Measurements from ENCODE around the gene ELL2.
A peak's percentile ranks its signal among the peaks of the same experiment; 100 is the strongest.

Gene ELL2

GRCh38 chr5:95961617-95962474, at the start of gene ELL2:
Gene ELL2 (minus strand): TSS chr5:95961851. CDS start chr5:95961721, 130 bp downstream.
- H3K4me3 ChIP-seq = peak within 1 kb of the TSS; percentile 77 to 95 (median 90)
- H3K36me3 ChIP-seq = peaks cover 0 to 18% (median 0%) of the 10 kb centered on the region in 11 experiments; a peak in 5 of 22 replicates
- peak within 1 kb of the TSS; percentile 85 to 98 (median 95) for H3K4me2 ChIP-seq
- peaks cover 33 to 44% (median 41%) of the 10 kb centered on the region in 11 experiments for H4K20me1 ChIP-seq
- H3K27ac ChIP-seq = peak within 1 kb of the TSS; percentile 82 to 98 (median 89)
- peaks cover 9 to 44% (median 29%) of the 10 kb centered on the region in 10 experiments; a peak in 18 of 20 replicates for H3K4me1 ChIP-seq
- peak within 1 kb of the TSS; percentile 88 to 98 (median 93) for H3K9ac ChIP-seq
- peaks cover 0 to 29% (median 20%) of the 10 kb centered on the region in 11 experiments; a peak in 15 of 22 replicates for H3K27me3 ChIP-seq
- TF ChIP-seq Cebpa-rat (IDR thresholded peaks at IDR 0.05) = no peak
- no peaks in the 10 kb centered on the region for H3K9me3 ChIP-seq (replicated peaks in 1 of 11)

GRCh38 chr5:96008987-96009647, 47.5 kb upstream of the ELL2 start:
- Histone ChIP-seq H4K20me1 (no peaks in the 10 kb centered on the region), H3K4me2 (no peak overlapping the region), H3K4me1 (no peaks in the 10 kb centered on the region), H3K9ac (no peak overlapping the region), H3K36me3 (no peaks in the 10 kb centered on the region), H3K4me3 (no peak overlapping the region), H3K27me3 (no peaks in the 10 kb centered on the region), H3K9me3 (replicated peaks in 1 of 11) (peaks cover 0 to 7% (median 0%) of the 10 kb centered on the region in 11 experiments; a peak in 3 of 22 replicates), H3K27ac (no peak overlapping the region)
- TF ChIP-seq Cebpa-rat (IDR thresholded peaks at IDR 0.05) = no peak

DNA sequence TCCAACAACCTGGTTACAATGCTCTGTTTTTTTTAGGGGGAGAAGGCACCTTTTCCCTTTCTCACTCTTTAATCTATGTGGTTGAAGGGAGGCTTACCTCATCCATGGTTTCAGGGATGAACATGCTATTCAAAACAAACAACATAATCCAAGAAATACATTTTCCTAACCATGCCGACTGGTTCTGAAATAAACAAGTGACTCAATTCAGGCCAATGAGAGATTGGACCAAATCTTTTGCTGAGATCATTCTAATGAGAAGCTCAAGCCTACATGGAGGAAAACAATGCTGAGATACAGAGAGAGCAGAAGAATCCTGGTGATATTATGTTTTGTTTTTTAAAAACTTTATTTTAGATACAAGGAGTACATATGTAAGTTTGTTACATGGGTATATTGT, 46.8 kb upstream of the ELL2 start:
- no peaks in the 10 kb centered on the region for H3K36me3 ChIP-seq
- no peak overlapping the region for H3K27ac ChIP-seq
- no peak overlapping the region for H3K4me2 ChIP-seq
- no peaks in the 10 kb centered on the region for H3K4me1 ChIP-seq
- no peak overlapping the region for H3K9ac ChIP-seq
- TF ChIP-seq Cebpa-rat (IDR thresholded peaks at IDR 0.05) = no peak
- H4K20me1 ChIP-seq = no peaks in the 10 kb centered on the region
- no peak overlapping the region for H3K4me3 ChIP-seq
- no peaks in the 10 kb centered on the region for H3K27me3 ChIP-seq
- peaks cover 0 to 7% (median 0%) of the 10 kb centered on the region in 11 experiments; a peak in 3 of 22 replicates for H3K9me3 ChIP-seq (replicated peaks in 1 of 11)

DNA sequence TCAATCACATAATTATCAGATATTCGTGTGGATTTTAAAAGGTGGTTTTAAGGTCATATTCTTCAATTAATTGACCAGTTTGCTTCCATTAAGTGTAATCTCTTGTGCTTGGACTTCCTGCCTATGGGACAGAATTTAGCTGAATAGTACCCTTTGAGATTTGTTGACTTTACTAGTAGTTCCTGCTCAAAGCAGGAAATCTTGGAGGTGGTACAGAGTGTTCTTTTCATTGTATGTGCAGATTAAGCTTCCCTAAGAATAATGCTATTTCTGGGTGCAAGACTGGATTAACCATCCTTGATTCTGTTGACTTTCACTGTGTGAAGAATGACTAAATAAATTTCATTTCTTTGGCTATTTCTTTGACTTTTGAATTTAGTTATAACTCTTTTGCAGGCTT, 45.4 kb upstream of the ELL2 start:
- no peaks in the 10 kb centered on the region for H4K20me1 ChIP-seq
- H3K4me3 ChIP-seq = no peak overlapping the region
- no peak for TF ChIP-seq Cebpa-rat (IDR thresholded peaks at IDR 0.05)
- H3K27ac ChIP-seq = no peak overlapping the region
- H3K9me3 ChIP-seq (replicated peaks in 1 of 11) = peaks cover 0 to 7% (median 0%) of the 10 kb centered on the region in 11 experiments; a peak in 2 of 22 replicates
- no peaks in the 10 kb centered on the region for H3K27me3 ChIP-seq
- H3K36me3 ChIP-seq = no peaks in the 10 kb centered on the region
- no peaks in the 10 kb centered on the region for H3K4me1 ChIP-seq
- H3K4me2 ChIP-seq = no peak overlapping the region
- no peak overlapping the region for H3K9ac ChIP-seq

DNA sequence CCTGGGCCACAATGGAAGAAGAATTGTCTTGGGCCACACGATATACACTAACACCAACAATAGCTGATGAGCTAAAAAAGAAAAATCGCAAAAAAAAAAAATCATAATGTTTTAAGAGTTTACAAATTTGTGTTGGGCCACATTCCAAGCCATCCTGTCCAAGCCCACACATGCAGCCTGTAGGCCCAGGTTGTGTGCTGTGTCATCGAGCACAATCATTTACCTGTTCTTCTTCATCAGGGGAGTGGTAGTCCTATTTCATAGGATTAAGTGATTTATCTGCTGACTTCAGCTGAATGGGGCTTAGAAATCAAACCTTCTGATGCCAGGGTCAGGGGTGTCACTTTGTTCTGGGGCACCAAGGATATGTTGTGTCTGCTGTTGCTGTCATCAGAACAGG, 44.6 kb upstream of the ELL2 start:
- Histone ChIP-seq H3K9ac (no peak overlapping the region), H3K4me1 (no peaks in the 10 kb centered on the region)
- no peak for TF ChIP-seq Cebpa-rat (IDR thresholded peaks at IDR 0.05)

DNA sequence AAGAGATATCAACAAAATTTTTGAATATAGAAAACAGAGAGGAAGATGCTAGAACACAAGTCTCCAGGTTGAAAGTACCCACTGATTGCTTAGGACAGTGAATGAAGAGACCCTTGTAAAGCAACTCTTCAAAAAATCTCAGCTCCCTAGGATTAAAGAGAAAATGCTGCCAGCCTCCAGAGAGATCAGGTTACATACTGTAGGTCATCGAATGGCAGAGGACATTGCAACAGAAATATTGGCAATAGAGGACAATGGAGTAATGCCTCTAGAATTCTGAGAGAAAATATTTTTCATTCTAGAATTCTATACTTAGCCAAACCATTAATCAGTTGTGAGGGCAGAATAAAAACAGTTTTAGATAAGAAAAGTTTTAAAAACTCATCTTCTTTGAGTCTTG, 43.1 kb upstream of the ELL2 start:
- H3K4me2 ChIP-seq = no peak overlapping the region
- no peaks in the 10 kb centered on the region for H3K36me3 ChIP-seq
- H3K9me3 ChIP-seq (replicated peaks in 1 of 11) = peaks cover 0 to 7% (median 0%) of the 10 kb centered on the region in 11 experiments; a peak in 2 of 22 replicates
- no peak overlapping the region for H3K4me3 ChIP-seq
- no peaks in the 10 kb centered on the region for H3K27me3 ChIP-seq
- H3K27ac ChIP-seq = no peak overlapping the region
- no peaks in the 10 kb centered on the region for H3K4me1 ChIP-seq
- no peak for TF ChIP-seq Cebpa-rat (IDR thresholded peaks at IDR 0.05)
- no peaks in the 10 kb centered on the region for H4K20me1 ChIP-seq
- no peak overlapping the region for H3K9ac ChIP-seq

More for the DNA sequence above, 44.6 kb upstream of the ELL2 start:
- Histone ChIP-seq H3K4me3 (no peak overlapping the region), H3K27ac (no peak overlapping the region), H3K9me3 (replicated peaks in 1 of 11) (peaks cover 0 to 7% (median 0%) of the 10 kb centered on the region in 11 experiments; a peak in 2 of 22 replicates), H3K27me3 (no peaks in the 10 kb centered on the region), H3K4me2 (no peak overlapping the region), H4K20me1 (no peaks in the 10 kb centered on the region), H3K36me3 (no peaks in the 10 kb centered on the region)

GRCh38 chr5:96004087-96004486, 42.4 kb upstream of the ELL2 start:
- no peak for TF ChIP-seq Cebpa-rat (IDR thresholded peaks at IDR 0.05)
- Histone ChIP-seq H4K20me1 (no peaks in the 10 kb centered on the region), H3K9me3 (replicated peaks in 1 of 11) (peaks cover 0 to 5% (median 0%) of the 10 kb centered on the region in 11 experiments; a peak in 2 of 22 replicates), H3K27me3 (no peaks in the 10 kb centered on the region), H3K9ac (no peak overlapping the region), H3K4me2 (no peak overlapping the region), H3K36me3 (no peaks in the 10 kb centered on the region), H3K4me1 (no peaks in the 10 kb centered on the region), H3K4me3 (no peak overlapping the region), H3K27ac (no peak overlapping the region)

GRCh38 chr5:96001262-96001661, 39.6 kb upstream of the ELL2 start:
- no peaks in the 10 kb centered on the region for H4K20me1 ChIP-seq
- H3K4me3 ChIP-seq = no peak overlapping the region
- no peak for TF ChIP-seq Cebpa-rat (IDR thresholded peaks at IDR 0.05)
- H3K27me3 ChIP-seq = no peaks in the 10 kb centered on the region
- H3K4me2 ChIP-seq = no peak overlapping the region
- H3K4me1 ChIP-seq = no peaks in the 10 kb centered on the region
- H3K9ac ChIP-seq = no peak overlapping the region
- H3K36me3 ChIP-seq = no peaks in the 10 kb centered on the region
- no peaks in the 10 kb centered on the region for H3K9me3 ChIP-seq (replicated peaks in 1 of 11)
- H3K27ac ChIP-seq = no peak overlapping the region

DNA sequence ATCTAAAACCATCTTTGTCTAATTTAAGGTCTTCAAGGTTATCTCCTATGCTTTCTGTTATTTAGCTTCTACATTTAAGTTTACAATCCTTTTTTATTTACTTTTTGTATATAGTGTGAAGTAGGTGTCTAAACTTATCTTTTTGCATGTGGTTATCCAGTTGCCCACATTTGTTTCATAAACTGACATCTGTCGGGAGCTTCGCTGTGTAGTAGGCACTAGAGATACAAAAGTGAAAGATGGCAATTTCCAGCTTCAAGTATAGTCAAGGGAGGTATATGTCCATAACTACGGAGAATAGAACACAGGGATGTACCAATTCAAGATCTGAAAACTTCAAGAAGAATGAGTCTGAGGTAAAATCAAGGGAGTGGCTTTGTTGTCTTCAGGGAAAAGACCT, 38.7 kb upstream of the ELL2 start:
- Histone ChIP-seq H3K36me3 (no peaks in the 10 kb centered on the region), H3K4me1 (no peaks in the 10 kb centered on the region), H3K9ac (no peak overlapping the region), H3K27ac (no peak overlapping the region), H3K27me3 (no peaks in the 10 kb centered on the region), H3K4me3 (no peak overlapping the region), H3K4me2 (no peak overlapping the region), H4K20me1 (no peaks in the 10 kb centered on the region), H3K9me3 (replicated peaks in 1 of 11) (no peaks in the 10 kb centered on the region)
- no peak for TF ChIP-seq Cebpa-rat (IDR thresholded peaks at IDR 0.05)
